NCI-H1105 (cell line): Measurements from ENCODE around the gene SMYD4.
"Not testable (repeated sequence)": the region's sequence is repeated elsewhere in the genome, so short reads cannot be mapped to it uniquely, and the experiment has no call there.

ENCODE experiments used
- DNase-seq: peaks from one replicate; lab custom pipeline; 2025; lab: John Stamatoyannopoulos, UW

The SMYD4 gene

GRCh38 chr17:1829592-1830257, at the start of gene SMYD4, which contains the start of gene RPA1:
Gene SMYD4, minus strand, starts transcription at chr17:1829902. Its CDS starts 1,908 bp downstream, at chr17:1827994.
Gene RPA1, plus strand, starts transcription at chr17:1830005. Its CDS starts 89 bp downstream, at chr17:1830094.
- DNase-seq, result peak; percentile 51

- no peak for DNase-seq
These were observed 48.9 kb upstream of the SMYD4 start for GRCh38 chr17:1878419-1879121.

GRCh38 chr17:1875597-1875996, 45.9 kb upstream of the SMYD4 start:
- DNase-seq, result no peak

DNA sequence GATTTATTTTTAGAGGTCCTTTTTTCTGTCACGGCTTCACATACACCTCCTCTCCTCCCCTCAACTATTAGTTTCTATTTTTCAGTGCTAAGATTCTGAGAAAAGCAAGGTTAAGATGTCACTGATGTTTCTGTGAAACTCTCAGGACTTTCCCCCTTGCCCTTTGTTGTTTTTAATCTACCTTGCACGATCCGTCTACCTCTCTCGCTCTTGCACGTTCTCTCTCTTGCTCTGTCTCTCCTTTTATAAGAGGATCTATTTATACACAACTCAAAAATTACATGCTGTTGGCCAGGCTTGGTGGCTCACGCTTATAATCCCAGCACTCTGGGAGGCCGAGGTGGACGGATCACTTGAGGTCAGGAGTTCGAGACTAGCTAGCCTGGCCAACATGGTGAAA, 43.7 kb upstream of the SMYD4 start:
- no peak for DNase-seq

DNA sequence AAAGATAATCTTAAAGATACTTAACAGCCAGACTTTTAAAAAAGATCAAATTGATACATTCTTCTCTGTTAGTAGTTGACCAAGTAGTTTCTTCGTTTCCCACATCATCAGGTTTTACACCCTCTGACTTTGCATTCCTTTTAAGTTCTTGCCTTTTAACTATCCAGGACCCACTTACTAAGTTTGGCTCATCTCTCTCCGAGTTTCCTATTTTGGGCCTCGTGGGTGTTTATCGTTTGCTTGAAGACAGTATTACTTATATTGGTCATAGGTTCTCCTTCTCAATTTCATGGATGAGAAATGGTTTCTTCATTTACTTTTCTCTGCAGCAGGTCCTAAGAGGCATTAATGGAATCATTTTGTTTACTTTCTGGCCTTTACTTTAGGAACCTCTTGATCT, 43.3 kb upstream of the SMYD4 start:
- no peak for DNase-seq

- no peak for DNase-seq
These were observed 42.6 kb upstream of the SMYD4 start for GRCh38 chr17:1872254-1872653.

- no peak for DNase-seq
These were observed 42.1 kb upstream of the SMYD4 start for GRCh38 chr17:1871756-1872155.

DNA sequence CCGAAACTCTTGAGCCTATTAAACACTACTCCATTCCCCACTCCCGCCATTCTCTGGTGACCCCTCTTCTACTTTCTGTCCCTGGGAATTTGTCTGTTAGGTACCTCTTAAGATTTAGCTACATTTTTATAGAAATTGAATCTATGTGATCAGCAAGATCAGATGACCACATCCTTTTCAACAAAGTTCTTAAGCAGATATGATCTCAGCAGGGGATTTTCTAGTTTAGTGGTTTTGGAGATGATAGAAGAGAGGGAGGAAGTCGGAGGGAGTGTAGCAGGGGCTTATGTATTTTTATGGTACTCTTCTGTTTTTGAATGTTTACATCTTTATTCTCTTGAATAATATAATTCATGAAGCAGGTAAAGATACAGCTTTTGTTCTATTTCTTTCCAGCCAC, 40.9 kb upstream of the SMYD4 start:
- DNase-seq, result no peak

GRCh38 chr17:1868090-1868489, 38.4 kb upstream of the SMYD4 start:
- DNase-seq, result no peak

- no peak for DNase-seq
These were observed 37.6 kb upstream of the SMYD4 start for GRCh38 chr17:1867307-1867706.

DNA sequence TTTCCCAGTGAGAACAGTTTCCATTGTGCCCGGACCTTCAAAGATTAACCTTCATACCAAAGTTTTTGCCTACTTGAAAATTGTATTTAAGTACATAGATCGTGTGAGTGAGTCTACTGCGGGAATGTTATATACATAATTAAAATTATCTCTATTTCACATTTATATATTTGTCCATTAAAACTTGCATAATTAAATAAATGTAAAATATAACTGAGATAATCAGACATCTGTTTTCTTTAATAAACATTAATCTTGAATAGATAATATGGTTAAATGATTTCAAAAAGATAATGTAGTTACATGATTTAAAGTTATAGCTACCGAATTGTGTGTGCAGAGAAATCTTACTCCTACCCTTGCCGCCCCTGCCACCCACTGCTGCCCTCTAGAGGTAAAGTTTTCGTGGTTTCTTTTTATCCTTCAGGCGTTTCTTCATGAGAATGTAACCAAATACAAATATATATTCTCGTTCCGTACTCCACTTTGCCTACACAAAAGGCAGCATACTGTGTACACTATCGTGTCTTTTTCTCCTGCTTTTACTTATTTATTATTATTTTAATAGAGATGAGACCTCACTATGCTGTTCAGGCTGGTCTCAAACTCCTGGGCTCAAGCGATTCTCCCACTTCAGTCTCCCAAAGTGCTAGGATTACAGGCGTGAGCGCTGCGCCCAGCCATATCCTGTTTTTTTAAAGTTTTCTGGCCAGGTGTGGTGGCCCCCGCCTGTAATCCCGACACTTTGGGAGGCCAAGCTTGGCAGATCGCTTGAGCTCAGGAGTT, 35.7 kb upstream of the SMYD4 start:
- no peak for DNase-seq

DNA sequence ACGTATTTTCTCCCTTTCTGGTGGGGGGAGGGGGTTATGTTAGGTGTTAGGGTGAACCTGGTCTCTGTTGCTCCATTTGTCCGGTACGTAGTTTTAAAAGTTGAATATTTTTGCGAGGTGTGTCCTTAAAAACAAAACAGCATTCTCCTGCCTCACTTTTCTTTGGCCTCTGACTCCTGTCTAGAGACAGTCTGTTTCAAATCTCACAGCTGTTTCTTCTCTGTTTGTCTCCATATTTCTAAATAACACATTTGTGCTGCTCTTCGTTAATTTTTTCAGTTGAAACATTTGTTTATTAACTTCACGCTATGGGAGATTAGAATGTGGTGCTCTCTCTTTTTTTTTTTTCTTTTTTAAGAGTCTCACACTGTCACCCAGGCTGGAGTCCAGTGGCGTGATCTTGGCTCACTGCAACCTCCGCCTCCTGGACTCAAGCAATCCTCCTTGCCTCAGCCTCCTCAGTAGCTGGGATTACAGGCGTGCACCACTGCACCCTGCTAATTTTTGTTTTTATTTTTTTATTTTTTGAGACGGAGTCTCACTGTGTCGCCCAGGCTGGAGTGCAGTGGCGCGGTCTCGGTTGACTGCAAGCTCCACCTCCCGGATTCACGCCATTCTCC, 31.8 kb upstream of the SMYD4 start:
- no peak for DNase-seq

GRCh38 chr17:1860978-1861377, 31.3 kb upstream of the SMYD4 start:
- DNase-seq, result no peak

DNA sequence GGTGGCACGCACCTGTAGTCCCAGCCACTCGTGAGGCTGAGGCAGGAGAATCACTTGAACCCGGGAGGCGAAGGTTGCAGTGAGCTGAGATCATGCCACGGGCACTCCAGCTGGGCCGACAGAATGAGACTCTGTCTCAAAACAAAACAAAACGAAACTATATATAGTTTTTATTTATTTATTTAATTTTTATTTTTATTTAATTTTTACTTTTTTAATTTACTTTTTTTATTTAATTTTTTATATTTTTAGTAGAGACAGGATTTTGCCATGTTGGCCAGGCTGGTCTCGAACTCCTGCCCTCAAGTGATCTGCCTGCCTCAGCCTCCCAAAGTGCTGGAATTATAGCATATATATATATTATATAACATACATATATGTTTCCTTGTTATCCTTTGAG, 26.8 kb upstream of the SMYD4 start:
- DNase-seq, result not testable (repeated sequence)

GRCh38 chr17:1853698-1854097, 24.0 kb upstream of the SMYD4 start:
- DNase-seq, result no peak

DNA sequence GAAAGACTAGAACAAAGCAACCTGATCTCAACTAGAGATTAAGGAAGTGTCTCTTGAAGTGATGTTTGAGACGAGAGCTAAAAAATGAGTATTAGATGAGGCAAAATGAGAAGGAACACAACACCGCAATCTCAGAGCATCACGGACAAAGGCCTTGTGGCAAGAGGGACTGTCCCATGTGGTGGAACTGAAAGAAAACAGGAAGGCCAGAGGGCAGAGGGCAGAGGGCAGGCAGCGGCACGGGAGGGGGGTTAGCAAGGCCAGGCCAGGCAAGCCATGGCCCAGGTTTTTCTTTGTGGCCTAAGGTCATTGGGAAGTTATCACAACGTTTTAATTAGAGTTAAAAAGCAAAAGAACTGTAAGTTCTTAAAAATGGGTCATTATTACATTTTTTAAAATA, 22.6 kb upstream of the SMYD4 start:
- DNase-seq, result no peak

DNA sequence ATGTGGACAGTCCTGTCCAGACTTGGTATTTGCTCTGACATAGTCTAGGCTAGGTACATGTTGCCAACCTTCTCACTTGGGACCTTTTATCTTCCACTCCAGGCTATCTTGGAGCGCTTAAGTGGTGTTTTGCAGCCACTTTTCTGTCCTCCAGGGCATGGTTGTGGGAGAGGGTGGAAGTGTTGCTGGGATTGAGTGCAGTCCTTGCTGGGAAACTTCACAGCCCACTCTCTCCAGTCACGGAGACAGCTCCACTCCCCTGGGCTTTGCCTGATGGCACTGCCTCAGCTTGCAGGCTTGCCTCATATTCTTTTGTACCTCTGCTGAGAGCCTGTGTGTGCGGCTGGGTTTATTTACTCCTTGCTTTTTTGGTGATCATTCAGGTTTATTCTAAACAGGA, 17.5 kb upstream of the SMYD4 start:
- no peak for DNase-seq

- no peak for DNase-seq
These were observed 14.2 kb upstream of the SMYD4 start for GRCh38 chr17:1843947-1844346.

- DNase-seq, result no peak
These were observed 9.8 kb upstream of the SMYD4 start for GRCh38 chr17:1839516-1839915.

- no peak for DNase-seq
These were observed 4.9 kb upstream of the SMYD4 start for GRCh38 chr17:1834380-1835149.

GRCh38 chr17:1830288-1830687, 586 bp upstream of the SMYD4 start:
- no peak for DNase-seq

DNA sequence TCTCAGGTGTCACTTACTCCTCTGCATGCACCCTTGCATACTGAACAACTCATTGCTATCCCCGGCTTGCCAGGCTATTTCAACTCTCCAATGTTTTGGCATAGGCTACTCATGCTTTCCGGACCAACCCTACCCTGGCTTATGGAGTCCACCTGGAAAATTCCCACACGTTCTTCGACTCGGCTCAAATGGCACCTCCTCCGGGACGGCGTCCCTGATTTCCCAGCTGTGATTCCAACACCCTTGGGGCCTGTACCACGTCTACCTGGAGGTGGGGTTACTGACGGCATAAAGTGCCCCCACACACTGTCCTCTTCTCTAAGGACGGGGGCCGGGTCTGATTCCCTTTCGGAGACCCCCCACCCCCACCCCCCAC, 498 bp downstream of the SMYD4 start:
- no peak for DNase-seq
